ENCODE data around the gene CDH18.

CDH18 gene

DNA sequence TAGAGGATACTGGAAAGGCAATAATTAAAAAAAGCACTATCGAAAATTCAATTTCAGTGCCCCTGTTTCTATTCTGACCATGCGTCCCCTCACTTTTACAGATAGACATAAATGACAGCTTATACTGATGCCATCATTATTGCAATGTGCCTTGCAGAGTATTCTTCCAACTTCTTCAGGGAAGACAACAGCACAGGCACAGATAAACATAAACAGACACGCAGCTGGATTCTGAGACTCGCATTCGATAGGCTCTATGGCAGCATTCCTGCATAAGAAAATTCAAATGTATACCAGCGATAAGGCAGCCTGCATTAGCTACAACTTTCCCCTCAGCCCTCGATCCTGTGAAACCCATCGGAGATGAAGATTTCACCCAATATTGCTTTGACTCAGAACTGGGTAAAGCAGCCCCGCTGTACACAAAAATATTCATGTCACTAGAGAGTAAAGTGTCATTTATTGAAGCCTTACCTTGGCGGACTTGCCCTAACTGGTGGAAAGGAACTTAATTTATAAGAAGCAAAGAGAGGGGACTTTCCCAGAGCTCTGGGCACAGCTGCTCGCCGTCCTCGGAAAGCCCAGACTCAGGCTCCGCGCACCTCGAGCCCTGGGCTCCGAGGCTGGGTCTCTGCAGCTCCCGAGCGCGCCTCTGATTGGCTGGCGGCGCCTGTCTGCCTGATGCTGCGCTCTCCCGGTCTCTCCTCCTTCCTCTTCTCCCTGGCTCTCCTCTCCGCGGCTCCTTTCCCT lies at the start of gene CDH18:
CDH18 (minus strand) TSS at position 589 of the 750 bp plus-strand sequence. CDS start 149,214 bp downstream, outside the sequence.
- H3K9ac ChIP-seq (ENCODE audit: low read length), result no peak within 1 kb of the TSS
- H3K27me3 ChIP-seq (ENCODE audit: control insufficient read depth, insufficient read depth, low read length), result no peaks in the 10 kb centered on the region
- H3K36me3 ChIP-seq (ENCODE audit: control insufficient read depth, insufficient read depth, low read length), result no peaks in the 10 kb centered on the region
- no peaks in the 10 kb centered on the region for H3K4me1 ChIP-seq (ENCODE audit: control insufficient read depth, insufficient read depth, low read length)
- H3K4me3 ChIP-seq (ENCODE audit: low read length), result no peak within 1 kb of the TSS
- no peaks in the 10 kb centered on the region for H3K9me3 ChIP-seq (ENCODE audit: control insufficient read depth, low read length)

DNA sequence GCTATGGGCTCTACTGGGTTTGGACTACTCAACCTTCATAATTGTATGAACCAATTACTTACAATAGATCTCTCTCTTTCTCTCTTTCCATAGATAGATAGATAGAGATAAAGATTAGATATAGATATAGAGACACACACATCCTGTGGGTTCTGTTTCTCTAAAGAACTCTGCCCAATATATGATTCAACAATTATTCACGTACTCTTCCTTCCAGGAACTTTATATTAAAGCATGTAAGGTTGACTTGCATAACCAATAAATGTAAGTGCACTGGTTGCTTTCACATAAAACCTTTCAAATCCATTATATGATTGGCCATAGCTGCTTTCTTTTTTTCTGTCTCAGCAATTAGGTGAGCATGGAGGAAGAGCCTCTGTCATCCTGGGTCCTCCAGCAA lies 46.7 kb upstream of the CDH18 start:
- Histone ChIP-seq H3K9ac (ENCODE audit: low read length) (no peak overlapping the region), H3K4me3 (ENCODE audit: low read length) (no peak overlapping the region), H3K4me1 (ENCODE audit: control insufficient read depth, insufficient read depth, low read length) (no peaks in the 10 kb centered on the region), H3K9me3 (ENCODE audit: control insufficient read depth, low read length) (no peaks in the 10 kb centered on the region), H3K27me3 (ENCODE audit: control insufficient read depth, insufficient read depth, low read length) (no peaks in the 10 kb centered on the region), H3K36me3 (ENCODE audit: control insufficient read depth, insufficient read depth, low read length) (no peaks in the 10 kb centered on the region)

GRCh38 chr5:20033881-20034280 lies 45.9 kb upstream of the CDH18 start:
- H3K4me1 ChIP-seq (ENCODE audit: control insufficient read depth, insufficient read depth, low read length), result no peaks in the 10 kb centered on the region
- H3K9me3 ChIP-seq (ENCODE audit: control insufficient read depth, low read length), result no peaks in the 10 kb centered on the region
- H3K4me3 ChIP-seq (ENCODE audit: low read length), result no peak overlapping the region
- no peaks in the 10 kb centered on the region for H3K36me3 ChIP-seq (ENCODE audit: control insufficient read depth, insufficient read depth, low read length)
- no peak overlapping the region for H3K9ac ChIP-seq (ENCODE audit: low read length)
- no peaks in the 10 kb centered on the region for H3K27me3 ChIP-seq (ENCODE audit: control insufficient read depth, insufficient read depth, low read length)

- Histone ChIP-seq H3K36me3 (ENCODE audit: control insufficient read depth, insufficient read depth, low read length) (no peaks in the 10 kb centered on the region), H3K9me3 (ENCODE audit: control insufficient read depth, low read length) (no peaks in the 10 kb centered on the region), H3K9ac (ENCODE audit: low read length) (no peak overlapping the region), H3K27me3 (ENCODE audit: control insufficient read depth, insufficient read depth, low read length) (no peaks in the 10 kb centered on the region), H3K4me3 (ENCODE audit: low read length) (no peak overlapping the region), H3K4me1 (ENCODE audit: control insufficient read depth, insufficient read depth, low read length) (no peaks in the 10 kb centered on the region)
Observed at GRCh38 chr5:20032896-20033295, 44.9 kb upstream of the CDH18 start.

- no peaks in the 10 kb centered on the region for H3K4me1 ChIP-seq (ENCODE audit: control insufficient read depth, insufficient read depth, low read length)
- no peaks in the 10 kb centered on the region for H3K27me3 ChIP-seq (ENCODE audit: control insufficient read depth, insufficient read depth, low read length)
- no peaks in the 10 kb centered on the region for H3K9me3 ChIP-seq (ENCODE audit: control insufficient read depth, low read length)
- H3K36me3 ChIP-seq (ENCODE audit: control insufficient read depth, insufficient read depth, low read length), result no peaks in the 10 kb centered on the region
- no peak overlapping the region for H3K4me3 ChIP-seq (ENCODE audit: low read length)
- no peak overlapping the region for H3K9ac ChIP-seq (ENCODE audit: low read length)
Observed at GRCh38 chr5:20030125-20030524, 42.1 kb upstream of the CDH18 start.

- Histone ChIP-seq H3K27me3 (ENCODE audit: control insufficient read depth, insufficient read depth, low read length) (no peaks in the 10 kb centered on the region), H3K9me3 (ENCODE audit: control insufficient read depth, low read length) (no peaks in the 10 kb centered on the region), H3K4me3 (ENCODE audit: low read length) (no peak overlapping the region), H3K36me3 (ENCODE audit: control insufficient read depth, insufficient read depth, low read length) (no peaks in the 10 kb centered on the region), H3K4me1 (ENCODE audit: control insufficient read depth, insufficient read depth, low read length) (no peaks in the 10 kb centered on the region), H3K9ac (ENCODE audit: low read length) (no peak overlapping the region)
Observed at GRCh38 chr5:20029266-20029665, 41.3 kb upstream of the CDH18 start.

GRCh38 chr5:20028506-20028905 lies 40.5 kb upstream of the CDH18 start:
- H3K36me3 ChIP-seq (ENCODE audit: control insufficient read depth, insufficient read depth, low read length), result no peaks in the 10 kb centered on the region
- no peaks in the 10 kb centered on the region for H3K9me3 ChIP-seq (ENCODE audit: control insufficient read depth, low read length)
- H3K4me3 ChIP-seq (ENCODE audit: low read length), result no peak overlapping the region
- H3K4me1 ChIP-seq (ENCODE audit: control insufficient read depth, insufficient read depth, low read length), result no peaks in the 10 kb centered on the region
- no peaks in the 10 kb centered on the region for H3K27me3 ChIP-seq (ENCODE audit: control insufficient read depth, insufficient read depth, low read length)
- H3K9ac ChIP-seq (ENCODE audit: low read length), result no peak overlapping the region

- no peaks in the 10 kb centered on the region for H3K27me3 ChIP-seq (ENCODE audit: control insufficient read depth, insufficient read depth, low read length)
- no peaks in the 10 kb centered on the region for H3K4me1 ChIP-seq (ENCODE audit: control insufficient read depth, insufficient read depth, low read length)
- H3K4me3 ChIP-seq (ENCODE audit: low read length), result no peak overlapping the region
- H3K9me3 ChIP-seq (ENCODE audit: control insufficient read depth, low read length), result no peaks in the 10 kb centered on the region
- H3K9ac ChIP-seq (ENCODE audit: low read length), result no peak overlapping the region
- H3K36me3 ChIP-seq (ENCODE audit: control insufficient read depth, insufficient read depth, low read length), result no peaks in the 10 kb centered on the region
Observed at GRCh38 chr5:20023686-20024180, 35.7 kb upstream of the CDH18 start.

DNA sequence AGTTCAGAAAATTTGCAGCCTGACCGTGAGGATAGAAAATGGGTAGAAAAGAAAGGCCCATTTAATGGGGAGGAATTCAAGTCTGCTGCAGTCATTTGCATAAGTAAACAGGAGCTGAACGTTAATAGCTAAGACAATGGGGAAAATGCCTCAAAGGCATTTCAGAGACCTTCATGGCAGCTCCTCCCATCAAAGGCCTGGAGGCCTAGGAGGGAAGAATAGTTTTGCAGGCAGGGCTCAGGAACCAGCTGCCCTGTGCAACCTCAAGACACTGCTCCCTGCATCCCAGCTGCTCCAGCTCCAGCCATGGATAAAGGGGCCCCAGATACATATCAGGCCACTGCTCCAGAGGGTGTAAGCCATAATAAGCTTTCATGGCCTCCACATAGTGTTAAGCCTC lies 32.2 kb upstream of the CDH18 start:
- H3K4me1 ChIP-seq (ENCODE audit: control insufficient read depth, insufficient read depth, low read length), result no peaks in the 10 kb centered on the region
- H3K27me3 ChIP-seq (ENCODE audit: control insufficient read depth, insufficient read depth, low read length), result no peaks in the 10 kb centered on the region
- no peaks in the 10 kb centered on the region for H3K9me3 ChIP-seq (ENCODE audit: control insufficient read depth, low read length)
- H3K36me3 ChIP-seq (ENCODE audit: control insufficient read depth, insufficient read depth, low read length), result no peaks in the 10 kb centered on the region
- no peak overlapping the region for H3K9ac ChIP-seq (ENCODE audit: low read length)
- H3K4me3 ChIP-seq (ENCODE audit: low read length), result no peak overlapping the region

GRCh38 chr5:20017021-20017420 lies 29.0 kb upstream of the CDH18 start:
- H3K36me3 ChIP-seq (ENCODE audit: control insufficient read depth, insufficient read depth, low read length), result no peaks in the 10 kb centered on the region
- no peaks in the 10 kb centered on the region for H3K4me1 ChIP-seq (ENCODE audit: control insufficient read depth, insufficient read depth, low read length)
- H3K4me3 ChIP-seq (ENCODE audit: low read length), result no peak overlapping the region
- H3K9ac ChIP-seq (ENCODE audit: low read length), result no peak overlapping the region
- H3K27me3 ChIP-seq (ENCODE audit: control insufficient read depth, insufficient read depth, low read length), result no peaks in the 10 kb centered on the region
- H3K9me3 ChIP-seq (ENCODE audit: control insufficient read depth, low read length), result no peaks in the 10 kb centered on the region

GRCh38 chr5:20000416-20000815 lies 12.4 kb upstream of the CDH18 start:
- Histone ChIP-seq H3K36me3 (ENCODE audit: control insufficient read depth, insufficient read depth, low read length) (no peaks in the 10 kb centered on the region), H3K9ac (ENCODE audit: low read length) (no peak overlapping the region), H3K9me3 (ENCODE audit: control insufficient read depth, low read length) (no peaks in the 10 kb centered on the region), H3K4me3 (ENCODE audit: low read length) (no peak overlapping the region), H3K4me1 (ENCODE audit: control insufficient read depth, insufficient read depth, low read length) (no peaks in the 10 kb centered on the region), H3K27me3 (ENCODE audit: control insufficient read depth, insufficient read depth, low read length) (no peaks in the 10 kb centered on the region)

- no peaks in the 10 kb centered on the region for H3K36me3 ChIP-seq (ENCODE audit: control insufficient read depth, insufficient read depth, low read length)
- no peak overlapping the region for H3K9ac ChIP-seq (ENCODE audit: low read length)
- no peaks in the 10 kb centered on the region for H3K27me3 ChIP-seq (ENCODE audit: control insufficient read depth, insufficient read depth, low read length)
- no peaks in the 10 kb centered on the region for H3K4me1 ChIP-seq (ENCODE audit: control insufficient read depth, insufficient read depth, low read length)
- H3K9me3 ChIP-seq (ENCODE audit: control insufficient read depth, low read length), result no peaks in the 10 kb centered on the region
- no peak overlapping the region for H3K4me3 ChIP-seq (ENCODE audit: low read length)
Observed at GRCh38 chr5:19988457-19988856, 457 bp upstream of the CDH18 start.
